ENCODE measurements around the gene ZNF154. TPM values are rescaled to one million over a fixed set of nuclear protein-coding genes. Genes with fewer than 3 reads are reported as not detected.
"Not testable (repeated sequence)": the region's sequence is repeated elsewhere in the genome, so short reads cannot be mapped to it uniquely, and the experiment has no call there.

The ZNF154 gene
- total RNA-seq, 1 donor from 2014 or later: 4.5 TPM

DNA sequence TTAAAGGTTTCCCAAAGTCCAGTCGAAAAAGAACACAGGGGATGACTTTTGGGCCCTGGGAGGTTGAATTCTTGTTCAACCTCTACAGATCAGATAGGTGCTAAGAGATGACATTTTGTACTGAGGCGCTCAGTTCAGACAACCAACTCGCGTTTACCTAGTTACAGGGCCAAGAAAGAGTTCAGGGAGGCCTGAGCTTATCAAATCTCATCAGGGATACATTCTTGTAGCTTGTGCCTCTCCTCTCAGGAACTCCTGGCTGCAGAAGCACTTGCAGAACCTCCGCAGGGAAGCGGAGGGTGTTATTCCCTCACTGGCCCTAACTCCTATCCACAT, 38.4 kb upstream of the ZNF154 start:
- no peak for TF ChIP-seq CTCF (IDR thresholded peaks at IDR 0.05)
- DNase-seq: no peak
- peaks cover 15% of the 10 kb centered on the region for H3K9me3 ChIP-seq
- intact Hi-C loops (cut with DNase I): no loop called here
- no peak for ATAC-seq
- no peaks in the 10 kb centered on the region for H3K27me3 ChIP-seq
- H3K4me3 ChIP-seq: peak overlapping the region; percentile 91
- peak overlapping the region; percentile 92 for H3K27ac ChIP-seq
- peaks cover 25% of the 10 kb centered on the region for H3K36me3 ChIP-seq
- peaks cover 14% of the 10 kb centered on the region for H3K4me1 ChIP-seq

- H3K36me3 ChIP-seq: peaks cover 19% of the 10 kb centered on the region
- no peak for TF ChIP-seq CTCF (IDR thresholded peaks at IDR 0.05)
- peak; percentile 80 for DNase-seq
- peaks cover 14% of the 10 kb centered on the region for H3K4me1 ChIP-seq
- no peaks in the 10 kb centered on the region for H3K27me3 ChIP-seq
- H3K9me3 ChIP-seq: peaks cover 9% of the 10 kb centered on the region
- peak; percentile 99 for ATAC-seq
- H3K4me3 ChIP-seq: peak within 1 kb of the TSS; percentile 91
- peak within 1 kb of the TSS; percentile 92 for H3K27ac ChIP-seq
- intact Hi-C loops (cut with DNase I): no loop called here
These were observed 37.8 kb upstream of the ZNF154 start, which contains the start of gene ZNF776 for GRCh38 chr19:57746580-57747471. TSS of gene ZNF776 (plus strand) at chr19:57746815. CDS start at chr19:57747059, 244 bp downstream.

GRCh38 chr19:57738770-57739169, 29.8 kb upstream of the ZNF154 start:
- H3K27ac ChIP-seq; intact Hi-C loops (cut with DNase I); H3K36me3 ChIP-seq; H3K27me3 ChIP-seq; ATAC-seq; H3K4me3 ChIP-seq; H3K9me3 ChIP-seq; H3K4me1 ChIP-seq; DNase-seq: not testable (repeated sequence)

DNA sequence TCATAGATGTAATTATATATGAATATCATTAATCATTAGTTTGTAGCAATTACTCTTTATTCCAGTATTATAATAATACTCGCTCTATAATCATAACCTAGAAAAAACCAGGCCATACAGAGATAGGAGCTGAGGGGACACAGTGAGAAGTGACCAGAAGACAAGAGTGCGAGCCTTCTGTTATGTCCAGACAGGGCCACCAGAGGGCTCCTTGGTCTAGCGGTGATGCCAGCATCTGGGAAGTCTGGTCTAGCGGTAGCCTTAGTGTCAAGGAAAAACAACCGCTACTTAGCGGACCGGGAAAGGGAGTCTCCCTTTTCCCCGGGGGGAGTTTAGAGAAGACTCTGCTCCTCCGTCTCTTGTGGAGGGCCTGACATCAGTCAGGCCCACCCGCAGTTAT, 29.3 kb upstream of the ZNF154 start:
- intact Hi-C loops (cut with DNase I); DNase-seq; H3K27me3 ChIP-seq; H3K4me1 ChIP-seq; H3K4me3 ChIP-seq; H3K36me3 ChIP-seq; H3K9me3 ChIP-seq; H3K27ac ChIP-seq: not testable (repeated sequence)
- ATAC-seq: peak; percentile 81
- TF ChIP-seq CTCF (IDR thresholded peaks at IDR 0.05): peak; percentile 71

DNA sequence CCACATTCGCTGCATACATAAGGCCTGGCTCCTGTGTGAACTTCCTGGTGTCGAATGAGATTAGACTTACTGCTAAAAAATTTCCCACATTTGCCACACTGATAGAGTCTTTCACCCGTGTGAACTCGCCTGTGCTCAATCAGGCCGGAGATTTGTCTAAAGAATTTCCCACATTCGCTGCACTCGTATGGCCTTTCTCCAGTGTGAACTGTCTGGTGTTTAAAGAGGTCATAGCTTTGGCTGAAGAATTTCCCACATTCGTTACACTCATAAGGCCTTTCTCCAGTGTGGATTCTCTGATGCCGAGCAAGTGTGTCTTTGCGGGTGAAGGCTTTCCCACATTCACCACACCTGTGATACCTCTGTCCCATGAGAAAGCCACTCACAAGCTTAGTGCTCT, 11.9 kb upstream of the ZNF154 start:
- ATAC-seq (no peak), DNase-seq (no peak)
- Histone ChIP-seq H3K4me1 (no peaks in the 10 kb centered on the region), H3K36me3 (peaks cover 33% of the 10 kb centered on the region), H3K9me3 (peaks cover 53% of the 10 kb centered on the region), H3K27me3 (no peaks in the 10 kb centered on the region), H3K4me3 (no peak overlapping the region), H3K27ac (no peak overlapping the region)
- intact Hi-C loops (cut with DNase I): no loop called here
- no peak for TF ChIP-seq CTCF (IDR thresholded peaks at IDR 0.05)

DNA sequence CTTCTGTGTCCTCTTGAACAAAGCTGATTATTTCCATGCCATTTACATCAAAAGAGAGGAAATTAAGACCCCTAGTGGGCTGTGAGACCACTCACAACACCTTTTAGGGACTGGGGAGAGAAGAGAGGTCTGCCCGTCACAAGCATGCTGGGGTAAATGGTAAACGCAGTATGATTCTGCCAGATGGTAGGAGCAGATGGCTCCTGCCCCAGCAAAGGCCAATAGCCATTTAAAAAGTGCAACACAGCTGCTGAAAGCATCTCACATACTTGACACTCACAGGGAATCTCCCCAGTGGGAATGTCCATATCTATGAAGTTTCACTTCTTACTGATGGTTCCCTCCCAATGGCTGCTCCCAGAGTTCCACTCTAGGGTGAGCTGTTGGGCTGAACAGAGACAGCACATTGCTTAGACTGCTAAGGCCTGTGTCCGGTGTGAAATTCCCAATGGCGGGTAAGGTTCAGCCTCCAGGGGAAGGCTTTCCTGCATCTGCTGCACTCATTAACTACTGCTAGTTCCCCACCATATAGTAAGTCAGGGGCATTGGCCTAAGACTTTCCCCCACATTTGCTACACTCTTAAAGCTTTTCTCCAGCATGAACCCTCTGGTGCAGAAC, 11.0 kb upstream of the ZNF154 start:
- no peak overlapping the region for H3K4me3 ChIP-seq
- H3K27ac ChIP-seq: no peak overlapping the region
- no peak for TF ChIP-seq CTCF (IDR thresholded peaks at IDR 0.05)
- peaks cover 33% of the 10 kb centered on the region for H3K36me3 ChIP-seq
- DNase-seq: no peak
- no peaks in the 10 kb centered on the region for H3K27me3 ChIP-seq
- peaks cover 53% of the 10 kb centered on the region for H3K9me3 ChIP-seq
- ATAC-seq: no peak
- intact Hi-C loops (cut with DNase I): no loop called here
- no peaks in the 10 kb centered on the region for H3K4me1 ChIP-seq
